Globus pallidus (tissue), 1 donor: ENCODE results near the gene MDFIC.
"Not testable (repeated sequence)": the region's sequence is repeated elsewhere in the genome, so short reads cannot be mapped to it uniquely, and the experiment has no call there.

Experiments used
- DNase-seq: peaks from one replicate; pipeline ENCODE4 v3.0.0-alpha.2; 2015; ENCODE audit warnings: low spot score

The MDFIC gene

GRCh38 chr7:114922026-114922651 is at the start of gene MDFIC:
Gene MDFIC (plus strand): TSS chr7:114922094. CDS start chr7:114923034, 940 bp downstream.
- DNase-seq, result no peak

- no peak for DNase-seq
These were observed 47.7 kb upstream of the MDFIC start for GRCh38 chr7:114874170-114874569.

- no peak for DNase-seq
These were observed 46.7 kb upstream of the MDFIC start for GRCh38 chr7:114875186-114875585.

GRCh38 chr7:114879554-114879953 is 42.3 kb upstream of the MDFIC start:
- DNase-seq, result no peak

GRCh38 chr7:114885836-114886235 is 36.1 kb upstream of the MDFIC start:
- DNase-seq, result no peak

GRCh38 chr7:114886241-114886640 is 35.7 kb upstream of the MDFIC start:
- no peak for DNase-seq

- DNase-seq, result not testable (repeated sequence)
These were observed 32.8 kb upstream of the MDFIC start for GRCh38 chr7:114889116-114889515.

- DNase-seq, result no peak
These were observed 32.1 kb upstream of the MDFIC start for GRCh38 chr7:114889646-114890285.

GRCh38 chr7:114890561-114890960 is 31.3 kb upstream of the MDFIC start:
- DNase-seq, result no peak

GRCh38 chr7:114900127-114900526 is 21.8 kb upstream of the MDFIC start:
- DNase-seq, result no peak

GRCh38 chr7:114901771-114902170 is 20.1 kb upstream of the MDFIC start:
- no peak for DNase-seq

GRCh38 chr7:114903131-114903530 is 18.8 kb upstream of the MDFIC start:
- DNase-seq, result no peak

GRCh38 chr7:114910787-114911186 is 11.1 kb upstream of the MDFIC start:
- no peak for DNase-seq

- no peak for DNase-seq
These were observed 10.5 kb upstream of the MDFIC start for GRCh38 chr7:114911411-114911810.

GRCh38 chr7:114916261-114916892 is 5.5 kb upstream of the MDFIC start:
- no peak for DNase-seq

- no peak for DNase-seq
These were observed 4.6 kb upstream of the MDFIC start for GRCh38 chr7:114917211-114917839.

GRCh38 chr7:114919587-114919986 is 2.3 kb upstream of the MDFIC start:
- DNase-seq, result no peak

- no peak for DNase-seq
These were observed 266 bp upstream of the MDFIC start for GRCh38 chr7:114921631-114922025.

- no peak for DNase-seq
These were observed 933 bp downstream of the MDFIC start for GRCh38 chr7:114922652-114923402.

GRCh38 chr7:114923403-114923713 is 1.5 kb downstream of the MDFIC start:
- DNase-seq, result no peak

- no peak for DNase-seq
These were observed 2.3 kb downstream of the MDFIC start for GRCh38 chr7:114924038-114924712.

- DNase-seq, result no peak
These were observed 3.5 kb downstream of the MDFIC start for GRCh38 chr7:114925434-114925833.
